Cardiac septum (tissue), 1 donor: ENCODE data around the gene GBX2. TPM values are rescaled to one million over a fixed set of nuclear protein-coding genes. Genes with fewer than 3 reads are reported as not detected.

Experiments
- DNase-seq: peaks from one replicate; pipeline ENCODE4 v3.0.0-alpha.2; 2020; ENCODE audit warnings: low spot score
- intact Hi-C: fragments of 100-400 bp; cut with DNase I; formaldehyde crosslinking; loops from one replicate; pipeline ENCODE4 v1.14.0; 2022
- long read RNA-seq: library from polyadenylated mRNA; unstranded; transcript quantifications from one replicate; pipeline ENCODE4 v2.0.0, GENCODE V29; 2021
- total RNA-seq: library from RNA; stranded (reverse); fragmentation: NEBNext Ultra II Directional; extraction: Animal tissue kit (Norgen Biotek cat#: 25700); gene quantifications from one replicate; pipeline ENCODE4 v1.2.1, GENCODE V29; 2021
- donor health status: DM: no; HTN: no; CAD: no.

The GBX2 gene
- not detected for total RNA-seq
- long read RNA-seq, result 0 reads

- DNase-seq, result no peak
Observed at GRCh38 chr2:236168110-236169080, at the start of gene GBX2. GBX2 (minus strand) TSS chr2:236168386; CDS start chr2:236167971, 415 bp downstream.

GRCh38 chr2:236217926-236218325 lies 49.7 kb upstream of the GBX2 start:
- intact Hi-C loops, result no loop called here
- DNase-seq, result no peak

More at GRCh38 chr2:236168110-236169080, at the start of gene GBX2:
- intact Hi-C loops, result no loop called here

- no peak for DNase-seq
- intact Hi-C loops, result no loop called here
Observed at GRCh38 chr2:236216711-236217110, 48.5 kb upstream of the GBX2 start.

GRCh38 chr2:236215761-236216333 lies 47.7 kb upstream of the GBX2 start:
- intact Hi-C loops, result no loop called here
- DNase-seq, result no peak

- intact Hi-C loops, result no loop called here
- DNase-seq, result no peak
Observed at GRCh38 chr2:236215196-236215595, 47.0 kb upstream of the GBX2 start.

GRCh38 chr2:236214376-236214995 lies 46.3 kb upstream of the GBX2 start:
- intact Hi-C loops, result no loop called here
- DNase-seq, result no peak

- DNase-seq, result no peak
- intact Hi-C loops, result no loop called here
Observed at GRCh38 chr2:236211296-236211695, 43.1 kb upstream of the GBX2 start.

GRCh38 chr2:236210536-236210935 lies 42.4 kb upstream of the GBX2 start:
- no peak for DNase-seq
- intact Hi-C loops, result no loop called here

- no peak for DNase-seq
Observed at GRCh38 chr2:236209996-236210395, 41.8 kb upstream of the GBX2 start.

GRCh38 chr2:236209535-236209934 lies 41.3 kb upstream of the GBX2 start:
- no peak for DNase-seq
- intact Hi-C loops, result no loop called here

More at GRCh38 chr2:236209996-236210395, 41.8 kb upstream of the GBX2 start:
- intact Hi-C loops, result no loop called here

- intact Hi-C loops, result no loop called here
- DNase-seq, result no peak
Observed at GRCh38 chr2:236208019-236208926, 40.1 kb upstream of the GBX2 start.

- DNase-seq, result no peak
- intact Hi-C loops, result no loop called here
Observed at GRCh38 chr2:236207472-236207871, 39.3 kb upstream of the GBX2 start.

- intact Hi-C loops, result no loop called here
- DNase-seq, result no peak
Observed at GRCh38 chr2:236205867-236206645, 37.9 kb upstream of the GBX2 start.

- intact Hi-C loops, result no loop called here
- no peak for DNase-seq
Observed at GRCh38 chr2:236204953-236205352, 36.8 kb upstream of the GBX2 start.

- no peak for DNase-seq
- intact Hi-C loops, result no loop called here
Observed at GRCh38 chr2:236200378-236200777, 32.2 kb upstream of the GBX2 start.

- intact Hi-C loops, result no loop called here
- DNase-seq, result no peak
Observed at GRCh38 chr2:236196366-236196765, 28.2 kb upstream of the GBX2 start.

- intact Hi-C loops, result no loop called here
- DNase-seq, result no peak
Observed at GRCh38 chr2:236195726-236196125, 27.5 kb upstream of the GBX2 start.

GRCh38 chr2:236194786-236195185 lies 26.6 kb upstream of the GBX2 start:
- DNase-seq, result no peak
- intact Hi-C loops, result no loop called here

- DNase-seq, result no peak
- intact Hi-C loops, result no loop called here
Observed at GRCh38 chr2:236193026-236193425, 24.8 kb upstream of the GBX2 start.
